ES-I3 (cell line): ENCODE data around the gene SETBP1.
"Not testable (repeated sequence)": the region's sequence is repeated elsewhere in the genome, so short reads cannot be mapped to it uniquely, and the experiment has no call there.

Experiments used
- H3K36me3 ChIP-seq: 2 replicates; pipeline ENCODE4 v1.6.1; 2013; ENCODE audit warnings: mild to moderate bottlenecking, low read length, control low read depth, moderate library complexity; ENCODE audit not compliant: insufficient read depth
- H3K4me1 ChIP-seq: 2 replicates; pipeline ENCODE4 v1.6.1; 2013; ENCODE audit warnings: mild to moderate bottlenecking, control low read depth, low read length; ENCODE audit not compliant: insufficient read depth
- H3K9ac ChIP-seq: 2 replicates; pipeline ENCODE4 v1.6.1; 2013; ENCODE audit warnings: low read depth, mild to moderate bottlenecking, low read length, moderate library complexity
- H3K9me3 ChIP-seq: 2 replicates; pipeline ENCODE4 v1.6.1; 2013; ENCODE audit warnings: mild to moderate bottlenecking, low read length, moderate library complexity; ENCODE audit not compliant: control insufficient read depth, insufficient read depth

The SETBP1 gene

DNA sequence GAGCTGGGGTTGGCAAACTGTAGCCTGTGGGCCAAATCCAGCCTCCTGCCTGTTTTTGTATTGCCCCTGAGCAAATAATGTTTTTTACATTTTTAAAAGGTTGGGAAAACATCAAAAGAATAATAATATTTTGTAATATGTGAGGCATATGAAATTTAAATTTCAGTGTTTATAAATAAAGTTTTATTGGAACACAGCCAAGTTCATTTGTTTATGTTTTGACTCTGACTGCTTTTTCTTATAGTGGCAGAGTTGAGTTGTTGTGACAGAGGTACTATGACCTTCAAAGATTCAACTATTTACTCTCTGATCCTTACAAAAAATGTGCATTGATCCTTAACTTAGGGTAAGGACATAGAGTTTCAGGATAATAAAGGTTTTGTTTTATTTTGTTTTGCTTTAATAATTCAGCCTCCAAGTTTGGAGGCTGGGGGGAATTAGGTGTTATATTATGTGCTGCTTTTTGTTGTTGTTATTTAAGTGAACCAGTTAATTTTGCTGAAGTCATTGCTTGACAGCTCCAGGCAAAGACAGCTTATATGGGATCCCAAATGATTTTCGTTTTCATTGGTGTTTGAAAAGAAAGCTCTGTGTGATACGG lies 24.5 kb downstream of the SETBP1 start:
- peaks cover 7% of the 10 kb centered on the region for H3K4me1 ChIP-seq
- H3K9ac ChIP-seq: no peak overlapping the region
- no peaks in the 10 kb centered on the region for H3K36me3 ChIP-seq
- H3K9me3 ChIP-seq: no peaks in the 10 kb centered on the region

DNA sequence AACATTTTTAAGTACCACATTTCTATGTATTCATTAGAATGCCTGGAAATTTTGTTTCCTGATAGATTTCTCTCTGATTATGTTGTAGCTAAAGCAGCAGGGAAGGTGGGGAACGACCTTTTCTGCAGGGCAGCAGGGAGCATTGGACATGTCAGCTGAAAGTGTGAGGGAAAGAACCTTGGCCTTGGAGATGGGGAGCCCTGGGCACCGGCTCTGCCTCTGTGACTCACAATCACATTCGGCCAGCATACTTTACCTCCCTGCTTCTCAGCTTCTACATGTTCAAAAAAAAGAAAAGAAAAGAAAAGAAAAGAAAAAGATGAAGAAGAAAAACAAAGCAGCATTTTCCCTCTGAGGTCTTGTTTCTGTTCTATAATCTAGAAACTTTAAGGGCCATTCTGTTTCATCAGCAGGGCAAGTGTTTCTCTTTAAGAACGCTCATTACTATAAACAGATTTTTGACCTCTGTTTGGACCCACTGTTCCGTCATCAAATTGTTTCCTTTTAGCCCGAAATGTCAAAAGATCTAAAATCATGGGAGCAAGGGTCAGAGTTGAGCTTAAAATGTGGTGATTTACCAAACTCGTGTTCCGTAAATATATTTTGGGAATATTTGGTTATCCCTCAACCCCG lies 27.9 kb downstream of the SETBP1 start:
- H3K4me1 ChIP-seq: peaks cover 13% of the 10 kb centered on the region
- H3K36me3 ChIP-seq: no peaks in the 10 kb centered on the region
- H3K9ac ChIP-seq: no peak overlapping the region
- no peaks in the 10 kb centered on the region for H3K9me3 ChIP-seq

DNA sequence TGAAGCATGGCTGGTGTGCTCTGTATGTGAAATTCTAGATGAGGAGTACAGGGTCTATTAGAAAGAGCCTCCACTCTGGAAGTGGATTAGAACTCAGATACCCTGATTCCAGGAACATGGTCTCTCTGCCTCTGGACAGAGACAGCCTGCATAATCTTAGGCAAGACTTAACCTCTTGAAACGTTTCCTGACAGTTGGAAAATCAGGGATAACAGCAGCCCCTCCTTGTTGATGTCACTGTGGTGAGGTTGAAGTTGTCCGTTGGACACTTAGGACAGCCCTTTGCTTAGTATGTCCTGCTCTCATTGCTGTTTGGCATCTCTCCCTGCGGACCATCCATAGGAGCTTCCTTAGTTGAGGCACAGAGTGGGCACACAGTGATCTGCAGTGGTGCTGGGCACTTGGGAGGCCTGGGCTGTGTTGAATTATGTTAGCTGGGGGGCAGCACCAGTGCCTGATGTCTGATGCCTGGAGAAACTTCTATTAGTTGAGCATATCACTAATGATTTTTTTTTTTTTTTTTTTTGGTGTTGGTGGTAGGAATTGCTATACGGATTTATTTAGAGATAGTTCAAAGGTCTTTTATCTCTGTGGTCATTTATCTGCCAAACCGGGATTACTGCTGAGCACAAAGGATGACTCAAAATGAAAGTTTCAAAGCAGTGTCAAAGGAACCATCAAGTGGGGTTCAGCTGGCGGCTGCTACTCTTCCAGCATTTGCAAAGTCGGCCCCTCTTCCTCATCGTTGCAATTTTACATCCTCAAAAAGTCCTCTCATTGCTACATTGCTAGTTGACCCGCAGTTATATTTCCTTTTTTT lies 28.8 kb downstream of the SETBP1 start:
- H3K9ac ChIP-seq: no peak overlapping the region
- no peaks in the 10 kb centered on the region for H3K9me3 ChIP-seq
- H3K4me1 ChIP-seq: peaks cover 8% of the 10 kb centered on the region; the same call in 1 of the 2 replicates
- H3K36me3 ChIP-seq: no peaks in the 10 kb centered on the region

DNA sequence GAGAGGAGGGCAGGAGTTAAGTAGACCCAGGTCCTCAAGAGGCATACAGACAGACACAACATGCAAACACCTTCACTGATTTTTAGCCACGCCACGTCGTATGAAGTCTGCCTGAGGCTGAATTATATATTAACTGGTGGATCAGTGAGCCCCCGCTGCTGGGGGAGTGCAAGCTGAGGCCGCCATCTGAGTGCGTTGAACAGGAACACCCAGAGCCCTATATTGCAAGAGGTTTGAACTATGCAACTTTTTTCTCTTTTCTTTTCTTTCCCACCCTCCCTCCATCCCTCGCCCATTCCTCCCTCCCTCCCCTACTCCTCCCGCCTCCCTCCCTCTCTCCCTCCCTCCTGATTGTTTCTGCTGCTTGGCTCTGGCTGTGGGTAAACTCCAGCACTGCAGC lies 30.2 kb downstream of the SETBP1 start:
- Histone ChIP-seq H3K36me3 (no peaks in the 10 kb centered on the region), H3K9ac (no peak overlapping the region), H3K9me3 (no peaks in the 10 kb centered on the region), H3K4me1 (peaks cover 8% of the 10 kb centered on the region; the same call in 1 of the 2 replicates)

DNA sequence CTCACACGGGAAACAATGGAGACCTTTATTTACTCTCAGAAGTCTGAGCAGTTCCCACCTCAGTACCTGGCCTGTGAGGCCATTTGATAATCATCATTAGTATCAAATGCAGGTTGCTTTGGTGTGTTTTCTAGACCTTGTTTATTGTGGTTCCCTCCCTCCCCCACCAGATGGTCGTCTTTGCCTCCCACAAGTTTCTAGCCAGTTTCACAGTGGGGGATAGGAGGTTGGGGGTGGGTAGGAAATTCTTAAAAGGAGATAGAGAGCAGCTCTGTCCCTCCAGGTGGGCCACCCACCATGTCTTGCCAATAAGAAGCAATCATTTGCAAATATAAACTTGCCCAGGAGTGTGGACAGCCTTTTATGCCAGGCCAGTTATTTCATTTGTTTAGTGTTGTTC lies 31.3 kb downstream of the SETBP1 start:
- H3K36me3 ChIP-seq: no peaks in the 10 kb centered on the region

DNA sequence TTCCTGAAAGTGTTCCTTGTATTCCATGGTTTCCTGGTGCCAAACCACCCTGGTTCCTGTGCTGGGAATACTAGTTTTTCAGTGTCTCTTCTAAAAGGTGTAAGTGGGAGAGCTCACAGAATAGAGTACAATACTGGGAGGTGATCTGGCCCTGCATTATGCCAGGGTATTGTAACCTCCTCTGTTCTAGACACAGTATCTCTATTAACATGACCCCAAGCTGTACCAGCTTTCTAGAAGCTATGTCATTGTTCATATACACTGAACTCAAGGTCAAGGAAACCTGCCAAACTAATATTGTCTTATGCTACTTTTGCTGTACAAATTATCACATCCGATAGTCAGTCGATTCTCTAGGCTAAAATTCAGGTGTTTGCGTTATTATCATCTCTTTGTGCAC lies 32.7 kb downstream of the SETBP1 start:
- Histone ChIP-seq H3K9ac (no peak overlapping the region), H3K9me3 (no peaks in the 10 kb centered on the region), H3K36me3 (no peaks in the 10 kb centered on the region), H3K4me1 (peaks cover 12% of the 10 kb centered on the region; the same call in 1 of the 2 replicates)

More for the DNA sequence above, 31.3 kb downstream of the SETBP1 start:
- Histone ChIP-seq H3K4me1 (peaks cover 12% of the 10 kb centered on the region; the same call in 1 of the 2 replicates), H3K9ac (no peak overlapping the region), H3K9me3 (no peaks in the 10 kb centered on the region)

DNA sequence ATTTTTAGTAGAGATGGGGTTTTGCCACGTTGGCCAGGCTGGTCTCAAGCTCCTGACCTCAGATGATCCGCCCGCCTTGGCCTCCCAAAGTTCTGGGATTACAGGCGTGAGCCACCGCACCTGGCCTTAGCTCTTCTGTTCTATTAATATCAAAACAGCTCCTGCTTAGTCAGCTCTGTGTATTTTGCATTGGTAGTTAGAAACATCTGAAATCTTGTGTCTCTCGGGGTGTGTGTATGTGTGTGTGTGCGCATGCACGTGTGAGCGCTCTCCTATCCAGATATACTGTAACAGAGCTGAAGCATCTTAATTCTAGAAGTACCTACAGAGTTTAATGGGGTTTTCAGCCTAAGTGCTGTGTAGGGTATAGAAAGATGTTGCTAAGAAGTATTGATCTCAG lies 33.7 kb downstream of the SETBP1 start:
- Histone ChIP-seq H3K36me3 (no peaks in the 10 kb centered on the region), H3K4me1 (peaks cover 12% of the 10 kb centered on the region; the same call in 1 of the 2 replicates), H3K9ac (no peak overlapping the region), H3K9me3 (no peaks in the 10 kb centered on the region)

DNA sequence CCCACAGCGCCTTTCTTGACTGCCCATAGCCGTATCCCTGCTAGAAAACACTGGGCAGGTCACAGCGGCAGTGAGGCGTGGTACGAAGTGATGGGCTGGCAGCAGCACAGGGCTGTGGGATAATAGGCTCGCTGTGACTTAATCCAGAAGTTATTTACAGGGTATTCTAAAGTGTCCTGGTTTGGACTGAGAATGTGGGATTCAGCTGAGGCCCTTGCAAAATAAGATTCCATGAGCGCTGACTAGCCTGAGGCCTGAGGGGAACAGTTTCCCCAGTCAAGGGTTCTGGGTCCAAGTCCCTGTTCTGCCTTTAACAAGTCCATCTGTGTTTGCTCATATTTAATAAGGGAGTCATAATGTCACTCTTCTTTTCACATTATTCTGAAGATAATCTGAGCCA lies 34.6 kb downstream of the SETBP1 start:
- no peaks in the 10 kb centered on the region for H3K36me3 ChIP-seq
- peaks cover 12% of the 10 kb centered on the region; the same call in 1 of the 2 replicates for H3K4me1 ChIP-seq
- no peaks in the 10 kb centered on the region for H3K9me3 ChIP-seq
- no peak overlapping the region for H3K9ac ChIP-seq

DNA sequence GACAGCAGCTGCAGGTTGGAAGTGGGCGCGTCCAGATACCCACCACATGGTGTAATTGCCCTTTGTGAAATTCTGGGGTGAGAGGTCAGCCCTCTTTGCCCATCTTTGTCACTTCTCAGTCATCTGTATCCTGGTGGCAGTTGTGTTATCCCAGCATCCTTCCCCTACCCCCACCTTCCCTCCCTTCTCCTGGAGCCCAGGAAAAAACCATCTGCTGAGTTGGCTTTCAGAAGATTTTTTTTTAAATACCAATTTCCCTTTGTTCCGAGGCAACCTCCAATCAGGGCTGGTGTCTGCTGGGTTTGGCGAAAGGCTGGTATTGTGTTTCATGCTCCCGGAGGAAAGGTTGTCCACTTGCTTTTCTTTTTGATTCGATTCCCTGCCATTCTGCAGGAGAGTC lies 35.2 kb downstream of the SETBP1 start:
- Histone ChIP-seq H3K4me1 (peaks cover 12% of the 10 kb centered on the region; the same call in 1 of the 2 replicates), H3K36me3 (no peaks in the 10 kb centered on the region), H3K9me3 (no peaks in the 10 kb centered on the region), H3K9ac (no peak overlapping the region)

DNA sequence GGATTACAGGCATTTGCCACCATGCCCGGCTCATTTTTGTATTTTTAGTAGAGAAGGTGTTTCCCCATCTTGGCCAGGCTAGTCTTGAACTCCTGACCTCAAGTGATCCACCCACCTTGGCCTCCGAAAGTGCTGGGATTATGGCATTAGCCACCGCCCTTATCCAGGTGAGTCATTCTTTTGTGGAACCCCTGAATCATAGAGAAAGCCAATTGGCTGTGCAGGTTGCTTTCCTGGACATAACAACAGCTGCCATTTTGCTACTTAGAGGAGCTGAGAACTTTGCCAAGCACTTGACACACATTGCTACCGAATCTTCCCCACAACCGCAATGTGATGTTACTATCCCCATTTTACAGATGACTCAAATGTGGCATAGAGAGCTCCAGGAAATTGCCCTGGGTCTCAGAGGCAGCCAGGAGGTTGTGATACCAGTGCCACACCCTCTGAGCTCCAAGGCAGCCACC lies 36.0 kb downstream of the SETBP1 start:
- no peaks in the 10 kb centered on the region for H3K36me3 ChIP-seq
- H3K9me3 ChIP-seq: no peaks in the 10 kb centered on the region
- peaks cover 12% of the 10 kb centered on the region; the same call in 1 of the 2 replicates for H3K4me1 ChIP-seq
- no peak overlapping the region for H3K9ac ChIP-seq

DNA sequence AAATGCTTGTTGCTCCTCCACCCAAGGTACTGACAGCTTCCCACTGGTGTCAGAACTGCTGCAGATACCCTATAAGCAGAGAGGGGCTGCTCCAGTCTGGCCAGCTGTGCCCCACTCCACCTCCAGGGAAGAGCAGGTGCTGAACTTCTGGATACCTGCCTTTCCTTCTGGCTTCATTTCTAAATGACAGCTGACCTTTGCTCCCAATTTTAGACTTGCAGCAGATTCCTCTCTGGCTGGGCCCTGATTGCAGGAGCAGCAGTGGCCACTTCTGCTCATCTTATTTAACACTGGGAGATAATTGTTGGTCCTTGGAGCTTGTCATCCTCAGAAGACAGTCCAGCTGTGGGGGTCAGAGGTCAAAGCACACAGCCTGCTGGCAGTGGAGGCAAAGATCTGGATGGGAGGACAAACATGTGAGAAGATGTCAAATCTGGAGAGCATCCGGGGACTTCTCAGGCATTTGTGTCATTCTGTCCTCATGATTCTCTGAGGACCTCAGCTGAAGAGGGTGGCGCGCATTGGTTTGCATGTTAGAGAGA lies 38.9 kb downstream of the SETBP1 start:
- Histone ChIP-seq H3K9me3 (no peaks in the 10 kb centered on the region), H3K9ac (no peak overlapping the region), H3K36me3 (no peaks in the 10 kb centered on the region), H3K4me1 (peaks cover 13% of the 10 kb centered on the region)

DNA sequence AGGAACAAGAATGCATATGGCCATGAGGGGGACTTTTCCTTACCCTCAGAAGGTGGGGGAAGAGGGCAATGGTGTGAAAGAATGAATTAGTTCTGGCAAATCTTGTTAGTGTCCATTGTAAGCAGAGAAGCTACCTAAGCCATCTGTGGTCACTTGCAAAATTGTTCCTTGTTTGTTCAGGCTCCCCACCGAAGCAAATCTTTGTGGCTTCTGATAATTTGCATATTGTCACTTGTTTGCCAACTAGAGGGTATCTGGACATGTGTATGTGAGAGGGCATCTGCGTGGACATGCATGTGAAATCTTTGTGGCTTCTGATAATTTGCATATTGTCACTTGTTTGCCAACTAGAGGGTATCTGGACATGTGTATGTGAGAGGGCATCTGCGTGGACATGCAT lies 41.1 kb downstream of the SETBP1 start:
- not testable (repeated sequence) for H3K36me3 ChIP-seq, H3K9ac ChIP-seq, H3K9me3 ChIP-seq
- H3K4me1 ChIP-seq: peaks cover 23% of the 10 kb centered on the region

DNA sequence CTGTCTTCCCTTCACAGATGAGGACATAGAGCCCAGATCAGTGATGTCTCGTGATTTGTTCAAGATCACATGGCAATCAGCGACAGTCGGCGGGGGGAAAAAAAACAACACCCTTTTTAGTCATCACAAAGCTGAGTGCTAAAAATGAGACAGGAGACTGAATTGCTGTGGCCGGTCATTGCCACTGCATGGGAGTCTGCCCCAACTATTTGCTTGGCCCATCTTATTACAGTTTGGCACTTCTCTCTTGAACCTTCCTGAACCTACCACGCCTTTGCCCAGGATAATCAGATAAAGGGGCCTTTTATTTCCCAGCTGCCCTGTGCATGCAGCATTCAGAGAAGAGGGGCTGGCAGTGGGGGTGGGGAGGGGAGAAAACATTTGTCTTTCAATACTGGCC lies 42.7 kb downstream of the SETBP1 start:
- H3K9ac ChIP-seq: no peak overlapping the region
- no peaks in the 10 kb centered on the region for H3K36me3 ChIP-seq
- peaks cover 23% of the 10 kb centered on the region for H3K4me1 ChIP-seq
- H3K9me3 ChIP-seq: no peaks in the 10 kb centered on the region

DNA sequence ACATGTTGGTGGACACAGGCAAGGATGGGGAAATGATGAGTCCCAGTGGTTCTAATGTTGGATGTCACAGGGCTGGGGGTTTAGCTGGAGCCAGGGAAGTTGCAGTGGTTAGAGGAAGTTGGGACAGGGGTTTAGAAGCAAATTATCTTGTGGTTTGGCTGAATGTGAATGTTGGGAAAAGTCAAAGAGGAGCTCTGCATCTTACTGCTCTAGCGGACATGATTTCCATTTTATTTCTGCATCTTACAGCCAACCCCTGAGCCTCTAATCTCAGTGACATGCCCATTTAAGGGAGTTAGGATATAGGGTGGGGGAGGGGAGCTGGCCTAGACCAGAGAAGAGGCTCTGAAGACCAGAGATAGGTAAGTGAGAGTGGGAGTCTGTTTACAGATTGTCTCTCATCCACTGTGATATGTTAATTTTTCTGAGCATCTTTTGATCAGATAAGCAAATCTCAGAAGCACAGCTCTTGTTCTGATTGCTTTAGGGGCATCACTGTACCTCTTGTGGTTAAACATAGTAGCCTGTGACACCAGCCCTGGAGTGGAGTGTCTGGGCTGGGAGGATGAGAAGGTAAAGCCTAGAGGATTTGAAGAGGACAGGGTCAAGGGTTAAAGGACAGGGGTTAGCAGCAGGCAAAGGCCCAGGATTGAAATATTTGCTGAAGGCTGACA lies 43.6 kb downstream of the SETBP1 start:
- Histone ChIP-seq H3K4me1 (peaks cover 23% of the 10 kb centered on the region), H3K9ac (no peak overlapping the region), H3K9me3 (no peaks in the 10 kb centered on the region)

More for the DNA sequence above, 43.6 kb downstream of the SETBP1 start:
- H3K36me3 ChIP-seq: no peaks in the 10 kb centered on the region
